ENCODE measurements around the gene IRS2. TPM values are rescaled to one million over a fixed set of nuclear protein-coding genes. Genes with fewer than 3 reads are reported as not detected.

The IRS2 gene
- total RNA-seq, 1 experiment from 2014 or later, result 9.2 TPM

GRCh38 chr13:109737046-109737573 lies 49.3 kb downstream of the IRS2 start:
- TF ChIP-seq SRF (IDR thresholded peaks at IDR 0.05; ENCODE audit: low read depth), result no peak
- TF ChIP-seq ATF3 (IDR thresholded peaks at IDR 0.05), result no peak
- no peak for TF ChIP-seq RAD21 (IDR thresholded peaks at IDR 0.05; ENCODE audit: low read depth)
- RAD21 ChIA-PET (ENCODE audit: low non-redundant PET in 1 of 2, low total read pairs in 2 of 2, uncharacterized antibody in 2 of 2, unreplicated experiment in 2 of 2), result interaction anchor here in 1 of 2 experiments (0.6 kb wide), 1 partner anchor 590 kb away, joined by 3 read pairs; no protein-coding TSS in a partner anchor
- Histone ChIP-seq H3K4me1 (ENCODE audit: control insufficient read depth in 1 of 2, insufficient read depth in 2 of 2, low read length in 2 of 2) (peaks cover 0 to 7% of the 10 kb centered on the region in 2 experiments; a peak in 1 of 4 replicates), H3K9me2 (ENCODE audit: insufficient read depth) (no peaks in the 10 kb centered on the region), H3K9ac (ENCODE audit: low read length) (no peak overlapping the region), H3K27me3 (ENCODE audit: insufficient read depth, low read length) (no peaks in the 10 kb centered on the region), H4K20me1 (ENCODE audit: insufficient read depth) (no peaks in the 10 kb centered on the region), H3K4me3 (replicated peaks in 1 of 2; ENCODE audit: low read depth in 1 of 2, low read length in 2 of 2) (no peak overlapping the region), H3K36me3 (ENCODE audit: control insufficient read depth in 1 of 2, insufficient read depth in 2 of 2, low read length in 2 of 2) (no peaks in the 10 kb centered on the region), H3K9me3 (ENCODE audit: control insufficient read depth in 1 of 2, insufficient read depth in 1 of 2, low read depth in 1 of 2, low read length in 2 of 2) (no peaks in the 10 kb centered on the region), H3K4me2 (ENCODE audit: low read length) (no peak overlapping the region), H3K27ac (ENCODE audit: low read depth, low read length) (no peak overlapping the region), H3K79me2 (ENCODE audit: insufficient read depth, low read length) (no peaks in the 10 kb centered on the region), H2AFZ (ENCODE audit: low read depth, low read length, poor library complexity, severe bottlenecking) (no peak overlapping the region)
- DNase-seq (ENCODE audit: low read depth, low spot score) (no peak), ATAC-seq (no peak)
- CTCF ChIA-PET, result no interaction called here
- POLR2A ChIA-PET, result no interaction called here
- BruUV-seq (replicated peaks), result no TSS peak
- intact Hi-C loops (cut with micrococcal nuclease), result no loop called here

GRCh38 chr13:109735436-109735966 lies 50.9 kb downstream of the IRS2 start:
- Histone ChIP-seq H3K9me3 (ENCODE audit: control insufficient read depth in 1 of 2, insufficient read depth in 1 of 2, low read depth in 1 of 2, low read length in 2 of 2) (no peaks in the 10 kb centered on the region), H2AFZ (ENCODE audit: low read depth, low read length, poor library complexity, severe bottlenecking) (no peak overlapping the region), H3K27me3 (ENCODE audit: insufficient read depth, low read length) (no peaks in the 10 kb centered on the region), H3K4me2 (ENCODE audit: low read length) (no peak overlapping the region), H3K79me2 (ENCODE audit: insufficient read depth, low read length) (no peaks in the 10 kb centered on the region), H4K20me1 (ENCODE audit: insufficient read depth) (no peaks in the 10 kb centered on the region), H3K4me3 (replicated peaks in 1 of 2; ENCODE audit: low read depth in 1 of 2, low read length in 2 of 2) (no peak overlapping the region), H3K4me1 (ENCODE audit: control insufficient read depth in 1 of 2, insufficient read depth in 2 of 2, low read length in 2 of 2) (peaks cover 0 to 7% of the 10 kb centered on the region in 2 experiments; a peak in 1 of 4 replicates), H3K9me2 (ENCODE audit: insufficient read depth) (no peaks in the 10 kb centered on the region), H3K36me3 (ENCODE audit: control insufficient read depth in 1 of 2, insufficient read depth in 2 of 2, low read length in 2 of 2) (no peaks in the 10 kb centered on the region), H3K27ac (ENCODE audit: low read depth, low read length) (no peak overlapping the region), H3K9ac (ENCODE audit: low read length) (no peak overlapping the region)
- TF ChIP-seq TCF7L2 (IDR thresholded peaks at IDR 0.05; ENCODE audit: borderline replicate concordance, extremely low read depth, insufficient read depth, insufficient read length), result no peak
- TF ChIP-seq POLR2AphosphoS5 (IDR thresholded peaks at IDR 0.05; ENCODE audit: low read depth, low read length), result no peak
- intact Hi-C loops (cut with micrococcal nuclease), result no loop called here
- BruUV-seq (replicated peaks), result no TSS peak
- DNase-seq (ENCODE audit: low read depth, low spot score) (no peak), ATAC-seq (no peak)
- ChIA-PET RAD21 (ENCODE audit: low non-redundant PET in 1 of 2, low total read pairs in 2 of 2, uncharacterized antibody in 2 of 2, unreplicated experiment in 2 of 2) (no interaction called here), CTCF (no interaction called here), POLR2A (no interaction called here)
